GM19351 (cell line): Measurements from ENCODE around the gene TSKS.

Source experiments
- ATAC-seq: cut with Tn5 transposase; IDR thresholded peaks from one replicate; pipeline ENCODE4 v1.9.1; 2021; ENCODE audit warnings: mild to moderate bottlenecking, moderate library complexity; ENCODE audit not compliant: unreplicated experiment

Gene TSKS

DNA sequence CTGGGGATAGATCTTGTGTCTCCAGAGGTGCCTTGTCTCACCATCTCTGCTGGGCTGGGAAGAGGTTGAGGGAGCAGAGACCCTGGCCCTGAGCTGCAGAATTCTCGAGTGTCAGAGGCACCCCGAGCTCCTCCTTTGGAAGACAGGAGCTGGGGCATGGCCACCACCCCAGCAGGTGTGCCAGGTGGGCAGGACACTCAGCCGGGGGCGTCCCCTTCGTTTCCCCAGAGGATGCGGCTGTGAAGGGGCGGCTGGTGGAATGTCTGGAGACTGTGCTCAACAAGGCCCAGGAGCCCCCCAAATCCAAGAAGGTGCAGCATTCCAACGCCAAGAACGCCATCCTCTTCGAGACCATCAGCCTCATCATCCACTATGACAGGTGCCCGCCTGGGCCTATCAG, 35.5 kb upstream of the TSKS start:
- no peak for ATAC-seq

DNA sequence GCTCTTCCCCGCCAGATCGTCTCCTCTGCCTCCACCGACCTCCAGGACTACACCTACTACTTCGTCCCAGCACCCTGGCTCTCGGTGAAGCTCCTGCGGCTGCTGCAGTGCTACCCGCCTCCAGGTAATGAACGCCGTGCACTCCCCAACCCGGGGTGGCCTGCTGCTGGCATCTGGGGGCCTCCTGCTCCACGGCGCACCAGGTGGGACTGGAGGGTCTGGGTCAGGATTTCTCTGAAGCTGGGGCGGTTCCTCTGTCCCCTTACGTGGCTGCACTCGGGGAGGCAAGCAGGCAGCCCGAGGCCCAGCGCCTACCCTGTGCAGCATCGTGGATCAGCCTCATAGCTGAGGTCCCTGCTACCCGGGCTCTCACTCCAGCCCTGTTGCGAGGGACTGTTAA, 32.5 kb upstream of the TSKS start:
- no peak for ATAC-seq

- no peak for ATAC-seq
Observed at GRCh38 chr19:49793561-49793840, 30.4 kb upstream of the TSKS start.

DNA sequence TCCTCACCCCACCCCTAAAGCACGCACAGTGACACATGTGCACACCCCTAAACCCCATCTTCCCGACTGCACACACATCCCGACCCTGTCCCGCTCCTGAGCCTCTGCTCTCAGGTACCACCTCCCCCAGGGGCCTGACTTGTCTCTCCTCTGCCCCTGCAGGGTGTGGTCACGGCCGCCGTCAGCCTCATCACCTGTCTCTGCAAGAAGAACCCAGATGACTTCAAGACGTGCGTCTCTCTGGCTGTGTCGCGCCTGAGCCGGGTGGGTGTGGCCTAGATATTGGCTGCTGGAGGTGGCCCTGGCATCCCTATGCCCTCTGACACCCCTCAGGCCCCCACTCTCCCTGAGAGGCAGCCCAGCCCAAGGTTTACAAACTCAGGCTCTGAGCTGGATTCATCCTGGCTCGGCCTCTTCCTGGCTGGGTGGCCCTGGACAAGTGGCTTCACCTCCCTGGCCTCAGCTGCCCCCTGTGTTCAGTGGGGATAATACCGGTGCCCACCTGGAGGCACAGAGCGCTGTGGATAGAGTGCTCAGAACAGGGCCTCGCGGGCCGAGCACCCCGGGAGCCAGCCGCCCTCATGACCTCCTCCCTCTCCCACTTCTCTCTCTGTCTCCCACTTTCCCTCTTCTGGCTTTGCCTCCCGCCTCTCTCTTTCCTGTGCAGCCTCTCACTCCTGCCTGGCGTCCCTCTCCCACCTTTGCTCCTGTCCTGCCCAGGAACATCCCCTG, 29.9 kb upstream of the TSKS start:
- ATAC-seq: no peak

DNA sequence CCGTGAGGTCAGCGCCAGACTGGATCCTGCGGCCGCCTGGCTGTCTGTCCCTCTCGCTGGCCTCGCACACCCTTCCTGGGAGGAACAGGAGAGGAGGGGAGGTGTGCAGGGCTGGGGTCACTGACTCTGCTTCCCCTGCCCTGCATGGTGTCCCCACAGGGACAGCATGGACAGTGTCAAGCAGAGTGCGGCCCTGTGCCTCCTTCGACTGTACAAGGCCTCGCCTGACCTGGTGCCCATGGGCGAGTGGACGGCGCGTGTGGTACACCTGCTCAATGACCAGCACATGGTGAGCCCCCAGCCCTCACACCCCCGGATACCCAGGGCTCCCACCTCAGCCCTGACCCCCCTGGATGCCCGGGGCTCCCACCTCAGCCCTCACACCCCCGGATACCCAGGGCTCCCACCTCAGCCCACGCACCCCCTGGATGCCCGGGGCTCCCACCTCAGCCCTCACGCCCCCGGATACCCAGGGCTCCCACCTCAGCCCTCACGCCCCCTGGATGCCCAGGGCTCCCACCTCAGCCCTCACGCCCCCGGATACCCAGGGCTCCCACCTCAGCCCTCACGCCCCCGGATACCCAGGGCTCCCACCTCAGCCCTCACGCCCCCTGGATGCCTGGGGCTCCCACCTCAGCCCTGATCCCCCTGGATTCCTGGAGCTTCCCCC, 28.8 kb upstream of the TSKS start:
- ATAC-seq: no peak

DNA sequence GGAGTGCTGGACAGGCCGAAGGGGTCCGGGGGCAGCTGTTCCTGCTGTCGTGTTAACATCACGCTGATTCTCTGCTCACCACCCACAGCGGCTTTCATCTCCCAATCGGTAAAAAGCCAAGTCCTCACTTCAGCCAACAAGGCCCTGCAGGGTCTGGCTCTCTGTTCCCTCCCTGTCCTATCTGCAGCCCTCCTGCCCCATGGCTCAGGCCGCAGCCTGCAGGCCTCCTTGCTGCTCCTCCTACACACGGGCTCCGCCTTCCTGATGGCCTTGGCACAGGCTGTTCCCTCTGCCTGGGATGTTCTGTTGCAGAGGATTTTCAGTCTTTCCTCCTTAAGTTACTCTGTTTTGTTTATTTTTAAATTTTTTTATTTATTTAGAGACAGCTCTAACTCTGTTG, 27.8 kb upstream of the TSKS start:
- no peak for ATAC-seq

GRCh38 chr19:49788857-49789256, 25.8 kb upstream of the TSKS start:
- no peak for ATAC-seq

GRCh38 chr19:49787746-49788145, 24.6 kb upstream of the TSKS start:
- no peak for ATAC-seq

GRCh38 chr19:49786376-49786820, 23.3 kb upstream of the TSKS start:
- no peak for ATAC-seq

DNA sequence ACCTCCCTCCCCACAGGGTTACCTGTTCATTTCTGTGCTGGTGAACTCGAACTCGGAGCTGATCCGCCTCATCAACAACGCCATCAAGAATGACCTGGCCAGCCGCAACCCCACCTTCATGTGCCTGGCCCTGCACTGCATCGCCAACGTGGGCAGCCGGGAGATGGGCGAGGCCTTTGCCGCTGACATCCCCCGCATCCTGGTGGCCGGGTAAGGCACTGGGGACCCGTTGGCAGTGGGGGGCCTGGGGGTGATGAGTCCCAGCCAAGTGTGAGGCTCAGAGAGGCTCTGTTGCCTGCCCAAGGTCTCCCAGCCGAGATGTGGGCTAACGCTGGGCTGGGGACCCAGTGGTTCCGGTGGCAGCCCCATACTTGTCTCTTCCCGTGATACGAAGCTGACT, 19.4 kb upstream of the TSKS start:
- no peak for ATAC-seq

- ATAC-seq: no peak
Observed at GRCh38 chr19:49781394-49781793, 18.3 kb upstream of the TSKS start.

GRCh38 chr19:49780861-49781260, 17.8 kb upstream of the TSKS start:
- ATAC-seq: no peak

DNA sequence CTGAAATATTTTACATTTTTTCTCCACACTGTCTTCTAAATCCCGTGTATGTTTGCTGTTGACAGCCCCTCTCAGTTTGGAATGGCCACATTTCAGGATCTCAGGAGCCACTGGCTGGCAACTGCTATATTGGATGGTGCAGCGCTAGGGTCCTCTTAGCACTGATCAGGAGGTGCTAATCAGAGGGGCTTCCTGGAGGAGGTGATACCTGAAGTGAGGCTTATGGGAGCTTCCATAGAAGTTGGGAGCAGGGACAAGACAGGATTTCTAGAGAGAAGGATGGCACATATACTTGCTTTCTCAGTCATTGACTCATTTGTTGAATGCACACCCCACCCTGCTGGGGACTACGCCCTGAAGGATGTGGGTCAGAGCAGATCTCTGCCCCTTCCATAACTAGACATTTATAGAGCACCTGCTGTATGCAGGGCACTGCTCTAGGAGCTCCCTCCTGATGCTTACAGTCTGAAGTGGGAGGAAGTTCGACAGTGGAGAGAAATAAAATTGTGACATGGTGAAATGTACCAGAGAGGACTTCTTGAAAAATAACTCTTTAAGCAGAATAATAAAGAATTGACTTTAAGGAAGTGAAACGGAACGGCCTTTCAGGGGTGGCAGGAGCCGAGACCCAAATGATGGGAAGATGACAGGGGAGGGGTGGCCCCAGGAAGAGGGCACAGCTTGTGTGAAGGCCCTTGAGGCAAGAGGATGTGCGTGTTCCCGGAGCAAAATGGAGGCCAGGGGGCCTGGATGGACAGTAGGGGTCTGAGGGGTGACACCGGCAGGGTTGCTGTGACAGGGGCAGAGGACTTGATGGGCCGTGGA, 16.8 kb upstream of the TSKS start:
- ATAC-seq: no peak

- ATAC-seq: no peak
Observed at GRCh38 chr19:49776371-49776764, 13.3 kb upstream of the TSKS start.

- no peak for ATAC-seq
Observed at GRCh38 chr19:49775742-49776370, 12.8 kb upstream of the TSKS start.

- ATAC-seq: no peak
Observed at GRCh38 chr19:49774969-49775368, 11.9 kb upstream of the TSKS start.

DNA sequence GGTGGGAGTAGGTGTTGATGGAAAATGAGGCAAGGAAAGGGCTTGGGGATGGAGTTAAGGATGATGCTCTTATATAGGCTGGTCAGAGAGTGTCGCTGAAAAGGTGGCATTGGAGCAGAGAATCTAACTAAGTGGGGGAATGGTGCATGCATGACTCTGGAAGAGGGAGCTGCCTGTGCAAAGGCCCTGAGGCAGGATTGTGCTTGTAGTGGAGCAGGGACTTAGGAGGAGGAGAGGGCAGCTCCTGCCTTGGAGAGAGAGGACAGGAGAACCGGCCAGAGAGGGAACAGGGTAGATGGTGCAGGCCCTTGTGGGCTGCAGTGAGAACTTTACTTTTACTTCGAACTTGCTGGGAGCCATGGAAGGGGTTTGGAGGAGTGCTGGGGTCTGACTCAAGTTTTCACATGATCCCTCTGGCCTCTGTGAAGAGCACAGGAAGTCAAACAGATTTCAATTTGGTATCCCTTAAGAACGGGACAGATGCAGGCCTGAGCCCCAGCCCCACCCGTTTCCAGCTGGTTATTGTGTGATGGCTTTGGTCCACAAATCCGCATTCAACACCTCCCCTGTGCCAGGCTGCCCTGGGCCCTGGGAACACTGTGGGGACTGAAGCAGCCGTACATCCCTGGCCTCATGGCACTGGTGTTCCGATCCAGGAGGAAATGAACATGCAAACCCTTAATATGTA, 10.7 kb upstream of the TSKS start:
- ATAC-seq: no peak

DNA sequence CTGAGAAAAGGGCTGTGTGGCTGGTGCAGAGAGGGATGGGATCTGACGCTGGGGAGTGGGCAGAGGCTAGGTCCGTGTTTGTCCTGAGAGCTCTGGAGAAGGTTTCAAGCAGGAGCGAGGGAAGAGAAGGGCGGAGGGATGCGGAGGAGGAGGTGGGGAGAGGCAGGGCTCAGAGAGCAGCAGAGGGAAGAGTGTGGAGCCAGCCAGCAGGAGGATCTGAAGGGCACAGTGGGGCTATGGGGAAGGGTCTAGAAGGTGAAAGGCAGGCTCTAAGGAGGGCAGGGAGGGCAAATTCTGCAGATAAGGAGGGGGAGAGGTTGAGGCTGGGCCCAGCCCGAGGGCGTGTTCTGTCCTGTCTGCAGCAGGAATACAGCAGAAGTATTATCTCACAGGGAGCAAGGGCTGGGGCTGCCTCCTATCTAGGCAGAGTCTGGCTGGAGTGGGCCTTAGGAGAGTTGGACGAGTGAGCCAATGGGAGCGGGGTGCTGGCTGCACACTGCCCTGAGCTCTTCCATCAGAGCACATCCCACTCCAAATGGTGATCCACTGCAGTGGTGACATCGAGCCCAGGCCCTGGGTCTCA, 9.8 kb upstream of the TSKS start:
- ATAC-seq: no peak

DNA sequence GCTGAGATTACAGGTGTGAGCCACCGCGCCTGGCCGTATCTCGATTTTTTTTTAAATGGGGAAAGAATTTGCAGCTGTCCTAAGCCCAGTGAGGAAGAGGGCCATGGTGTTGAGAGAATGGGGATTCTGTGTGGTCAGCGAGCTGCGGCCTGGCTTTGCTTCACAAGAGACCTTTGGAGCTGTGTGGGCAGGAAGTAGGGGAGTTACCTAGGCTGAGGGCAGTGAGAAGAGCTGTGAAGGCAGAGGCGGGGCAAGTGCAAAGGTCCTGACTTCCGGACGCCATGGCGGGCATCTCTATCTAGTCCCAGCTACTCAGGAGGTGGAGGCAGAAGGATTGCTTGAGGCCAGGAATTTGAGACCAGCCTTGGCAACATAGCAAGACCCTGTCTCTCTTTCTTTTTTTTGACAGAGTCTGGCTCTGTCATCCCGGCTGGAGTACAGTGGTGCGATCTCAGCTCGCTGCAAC, 8.6 kb upstream of the TSKS start:
- no peak for ATAC-seq

GRCh38 chr19:49770529-49770928, 7.4 kb upstream of the TSKS start:
- ATAC-seq: no peak
